GM19043 (cell line): ENCODE results near the gene YDJC.
"Not testable (repeated sequence)": the region's sequence is repeated elsewhere in the genome, so short reads cannot be mapped to it uniquely, and the experiment has no call there.

ENCODE experiments used
- ATAC-seq: cut with Tn5 transposase; IDR thresholded peaks from one replicate; pipeline ENCODE4 v1.9.1; 2021; ENCODE audit warnings: low read depth; ENCODE audit not compliant: unreplicated experiment

The YDJC gene

DNA sequence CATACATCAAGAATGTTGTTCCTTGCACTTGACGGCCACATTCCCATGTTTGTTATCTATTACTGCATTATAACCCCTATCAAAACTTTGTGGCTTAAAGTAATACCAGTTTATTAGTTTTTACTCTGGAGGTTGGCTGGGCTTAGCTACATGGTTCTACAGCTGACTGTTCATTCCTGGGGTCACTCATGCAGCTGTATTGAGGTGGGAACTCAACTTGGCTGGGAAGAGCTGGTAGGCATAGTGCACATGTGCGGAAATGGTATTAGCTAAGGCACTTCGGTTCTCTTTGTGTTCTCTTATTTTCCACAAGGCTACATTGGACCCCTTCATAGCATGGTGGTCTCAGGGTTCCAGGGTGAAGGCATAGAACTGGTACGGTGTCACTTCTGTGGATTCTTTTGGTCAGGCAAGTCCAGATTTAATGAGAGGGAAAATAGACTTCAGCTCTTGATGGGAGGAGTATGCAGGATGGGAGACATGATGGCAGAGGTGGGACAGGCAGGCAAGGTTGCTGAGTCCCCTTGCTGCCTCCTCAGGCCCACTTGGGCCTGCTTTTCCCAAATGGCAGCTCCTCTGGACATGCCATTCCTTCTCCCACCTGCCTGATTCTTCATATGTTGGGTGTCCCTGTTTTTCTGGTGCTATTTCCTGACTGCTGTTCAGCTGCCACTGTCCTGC, 16.1 kb downstream of the YDJC start:
- ATAC-seq, result no peak

DNA sequence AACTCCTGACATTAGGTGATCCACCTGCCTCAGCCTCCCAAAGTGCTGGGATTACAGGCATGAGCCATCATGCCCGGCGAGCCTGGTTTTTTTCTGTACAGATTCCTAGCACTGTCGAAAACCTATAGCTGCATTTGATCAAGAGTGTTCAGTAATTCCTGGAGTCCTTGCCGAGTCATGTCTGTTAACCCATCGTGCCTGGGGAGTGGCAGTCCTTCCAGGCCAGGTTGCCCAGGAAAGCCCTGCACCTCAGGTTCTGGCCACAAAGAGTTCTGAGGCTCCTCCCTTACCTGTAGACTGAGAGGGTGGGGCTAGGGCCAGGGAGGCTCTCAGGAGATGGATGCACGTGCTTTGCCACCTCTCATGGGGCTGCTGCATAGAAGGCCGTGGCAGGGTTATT, 17.0 kb downstream of the YDJC start:
- no peak for ATAC-seq

DNA sequence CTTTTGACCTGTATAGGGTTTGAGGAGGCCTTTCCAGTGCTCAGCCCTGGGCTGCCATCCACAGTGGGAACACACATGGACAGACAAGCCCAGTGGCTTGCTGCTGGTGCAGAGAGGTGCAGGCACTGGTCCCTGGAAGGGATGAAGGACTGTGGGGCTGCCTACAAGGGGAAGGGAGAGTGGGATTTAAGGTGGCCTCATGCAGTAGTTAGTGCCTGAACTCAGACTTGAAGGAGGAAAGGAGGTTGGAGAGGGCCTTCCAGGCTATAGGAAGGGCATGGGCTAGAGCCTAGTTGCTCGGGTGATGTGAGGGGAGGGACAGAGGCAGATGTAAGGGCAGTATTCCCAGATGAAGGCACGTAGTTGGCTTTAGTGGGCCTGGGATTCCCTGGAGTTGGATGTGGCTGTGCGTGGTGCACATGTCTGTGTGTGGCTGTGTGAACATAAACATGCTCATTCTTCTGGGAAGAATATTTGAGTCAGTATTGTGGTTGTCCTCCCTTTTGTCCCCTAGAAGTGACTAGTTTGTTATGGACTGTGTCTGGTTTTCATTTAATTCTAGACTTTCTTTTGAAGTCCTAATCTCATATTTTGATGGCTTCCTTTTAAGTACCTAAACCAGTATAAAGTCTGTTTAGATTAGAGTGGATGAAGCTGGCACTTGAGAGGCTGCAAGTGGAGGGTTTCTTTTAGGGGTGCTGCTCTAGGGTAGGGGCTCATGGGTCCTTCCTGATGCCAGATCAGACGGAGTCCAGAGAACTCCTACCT, 18.4 kb downstream of the YDJC start:
- ATAC-seq, result no peak

DNA sequence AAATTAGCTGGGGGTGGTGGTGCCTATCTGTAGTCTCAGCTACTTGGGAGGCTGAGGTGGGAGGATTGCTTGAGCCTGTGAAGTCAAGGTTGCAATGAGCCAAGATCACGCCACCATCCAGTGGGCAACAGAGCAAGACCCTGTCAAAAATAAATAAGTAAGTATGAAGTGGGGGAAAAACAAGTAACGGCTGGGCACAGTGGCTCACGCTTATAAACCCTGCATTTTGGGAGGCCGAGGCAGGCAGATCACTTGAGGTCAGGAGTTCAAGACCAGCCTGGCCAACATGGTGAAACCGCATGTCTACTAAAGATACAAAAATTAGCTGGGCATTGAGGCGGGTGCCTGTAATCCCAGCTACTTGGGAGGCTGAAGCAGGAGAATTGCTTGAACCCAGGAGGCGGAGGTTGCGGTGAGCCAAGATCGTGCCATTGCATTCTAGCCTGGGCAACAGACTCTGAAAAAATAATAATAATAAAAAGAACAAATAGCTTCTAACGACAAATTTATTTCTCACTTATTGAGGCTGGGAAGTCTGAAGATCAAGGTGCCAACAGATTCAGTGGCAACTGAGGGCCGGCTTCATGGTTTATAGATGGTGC, 20.2 kb downstream of the YDJC start:
- not testable (repeated sequence) for ATAC-seq

DNA sequence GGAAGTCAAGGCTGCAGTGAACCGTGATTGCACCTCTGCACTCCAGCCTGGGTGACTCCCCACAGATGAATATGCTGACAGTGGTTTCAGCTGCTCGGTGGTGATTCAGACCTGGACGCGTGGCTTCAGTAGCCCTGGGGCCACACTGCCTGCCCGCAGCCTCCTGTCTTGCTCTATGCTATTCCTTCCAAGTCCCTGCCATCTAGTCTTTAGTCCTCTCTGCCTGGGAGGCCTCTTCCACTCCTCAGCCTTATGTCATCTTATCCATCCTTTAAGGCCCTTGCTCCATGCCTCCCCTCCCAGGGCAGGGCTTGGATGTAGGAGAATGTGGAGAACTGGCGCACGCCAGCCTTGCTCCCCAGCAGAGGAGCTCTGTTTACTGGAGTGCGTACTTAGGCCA, 23.0 kb downstream of the YDJC start:
- no peak for ATAC-seq

DNA sequence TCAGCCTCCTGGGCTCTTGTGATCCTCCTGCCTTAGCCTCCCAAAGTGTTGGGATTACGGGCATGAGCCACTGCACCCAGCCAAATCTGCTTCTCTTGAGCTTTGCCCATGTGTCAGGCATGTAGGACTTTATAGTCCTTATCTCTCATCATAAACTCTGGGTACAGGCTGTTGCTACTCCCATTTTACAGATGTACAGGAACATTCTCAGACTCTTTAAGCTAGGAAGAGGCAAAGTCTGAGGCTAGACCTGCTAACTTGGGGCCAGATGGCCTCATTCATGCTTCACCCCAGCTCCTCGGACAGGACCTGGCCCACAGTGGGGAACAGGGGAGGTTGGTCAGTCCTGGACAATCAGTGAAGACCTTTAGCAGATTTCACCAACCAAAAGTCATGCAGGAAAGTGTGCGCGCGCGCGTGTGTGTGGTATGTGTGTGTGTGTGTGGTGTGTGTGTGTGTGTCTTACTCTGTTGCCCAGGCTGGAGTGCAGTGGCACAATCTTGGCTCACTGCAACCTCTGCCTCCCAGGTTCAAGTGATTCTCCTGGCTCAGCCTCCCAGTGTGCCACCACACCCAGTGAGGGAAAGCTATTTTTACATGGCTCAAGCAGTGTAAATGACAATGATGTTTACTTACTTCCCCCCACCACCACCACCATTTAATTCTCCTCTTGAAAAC, 23.8 kb downstream of the YDJC start:
- no peak for ATAC-seq

DNA sequence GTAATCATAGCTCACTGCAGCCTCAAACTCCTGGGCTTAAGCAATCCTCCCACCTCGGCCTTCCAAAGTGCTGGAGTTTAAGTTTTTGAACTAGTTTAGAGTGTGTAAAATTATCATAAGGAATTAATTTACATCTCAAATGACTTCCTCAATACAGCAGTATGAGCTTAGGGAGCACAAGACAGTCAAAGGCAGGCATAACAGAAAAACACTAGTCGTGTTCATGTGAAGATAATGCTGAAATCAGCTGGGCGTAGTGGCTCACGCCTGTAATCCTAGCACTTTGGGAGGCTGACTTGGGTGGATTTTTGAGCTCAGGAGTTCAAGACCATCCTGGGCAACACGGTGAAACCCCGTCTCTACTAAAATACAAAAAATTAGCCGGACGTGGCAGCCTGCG, 25.8 kb downstream of the YDJC start:
- ATAC-seq, result no peak

DNA sequence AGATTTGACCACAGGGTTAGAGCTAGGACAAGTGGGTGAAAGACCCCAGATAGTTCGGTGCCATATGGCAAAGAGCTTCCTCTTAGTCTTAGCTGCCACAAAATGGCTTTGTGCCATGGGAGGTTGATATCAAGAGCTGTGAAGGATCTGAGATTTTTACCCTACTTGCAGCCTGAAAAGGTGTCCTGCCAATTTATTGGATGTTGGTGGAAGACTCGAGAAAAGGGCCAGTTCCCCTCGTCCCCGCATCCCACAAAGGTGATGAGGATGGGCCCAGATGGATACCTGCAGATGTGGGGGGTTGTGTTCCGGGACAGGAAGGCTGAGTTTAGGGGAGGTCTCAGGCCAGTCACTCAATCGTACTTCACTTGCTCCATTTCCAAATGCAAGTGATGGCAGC, 27.2 kb downstream of the YDJC start:
- no peak for ATAC-seq

DNA sequence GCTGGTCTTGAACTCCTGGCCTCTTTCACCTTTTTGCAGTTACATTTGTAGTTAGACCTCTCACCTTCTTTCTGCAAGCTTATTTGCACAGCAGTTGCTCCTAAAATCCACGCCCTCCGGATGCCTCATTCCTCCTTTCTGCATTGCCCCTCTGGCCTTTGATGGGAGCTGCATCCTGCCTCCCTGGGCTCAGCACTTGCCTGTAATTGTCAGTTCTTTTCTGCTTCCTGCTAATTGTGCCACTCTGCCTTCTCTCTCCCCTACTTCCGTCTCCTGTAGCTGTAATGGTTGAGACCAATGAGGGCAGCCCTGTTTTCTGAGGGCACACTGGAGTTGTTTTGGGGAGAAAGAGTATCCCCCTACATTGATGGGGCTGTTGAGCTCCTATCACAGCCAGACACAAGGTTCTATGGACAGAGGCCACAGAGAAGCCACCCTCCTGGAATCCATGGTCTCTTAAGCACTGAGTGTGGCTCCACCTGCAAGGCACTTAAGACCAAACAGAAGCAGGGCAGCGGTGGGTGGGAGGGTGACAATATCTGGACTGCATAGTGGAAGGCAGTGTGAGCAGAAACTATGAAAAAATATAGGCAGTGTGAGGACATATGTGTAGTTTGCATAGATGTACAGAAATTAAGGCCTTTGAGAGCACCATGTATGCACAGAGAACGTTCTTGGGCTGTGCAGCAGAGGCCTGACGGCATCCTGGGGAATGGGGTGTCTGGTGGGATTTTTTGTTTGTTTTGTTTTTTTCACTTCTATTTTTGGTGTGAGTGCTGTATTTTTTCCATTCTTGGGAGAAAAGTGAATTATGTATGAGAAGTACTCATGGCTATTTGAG, 30.5 kb downstream of the YDJC start:
- ATAC-seq, result no peak

DNA sequence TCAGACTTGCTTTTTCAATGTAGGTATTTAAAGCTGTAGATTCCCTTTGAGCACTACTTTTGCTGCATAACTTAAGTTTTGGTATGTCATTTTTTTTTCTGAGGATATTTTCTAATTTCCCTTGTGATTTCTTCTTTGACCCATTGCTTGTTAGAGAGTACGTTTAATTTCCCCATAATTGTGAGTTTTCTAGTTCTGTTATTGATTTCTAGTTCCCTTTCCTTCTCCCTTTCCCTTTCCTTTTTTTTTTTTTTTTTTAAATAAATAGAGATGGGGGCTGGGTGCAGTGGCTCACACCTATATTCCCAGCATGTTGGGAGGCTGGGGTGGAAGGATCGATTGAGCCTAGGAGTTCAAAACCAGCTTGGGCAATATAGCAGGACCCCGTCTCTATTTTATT, 31.5 kb downstream of the YDJC start:
- no peak for ATAC-seq

DNA sequence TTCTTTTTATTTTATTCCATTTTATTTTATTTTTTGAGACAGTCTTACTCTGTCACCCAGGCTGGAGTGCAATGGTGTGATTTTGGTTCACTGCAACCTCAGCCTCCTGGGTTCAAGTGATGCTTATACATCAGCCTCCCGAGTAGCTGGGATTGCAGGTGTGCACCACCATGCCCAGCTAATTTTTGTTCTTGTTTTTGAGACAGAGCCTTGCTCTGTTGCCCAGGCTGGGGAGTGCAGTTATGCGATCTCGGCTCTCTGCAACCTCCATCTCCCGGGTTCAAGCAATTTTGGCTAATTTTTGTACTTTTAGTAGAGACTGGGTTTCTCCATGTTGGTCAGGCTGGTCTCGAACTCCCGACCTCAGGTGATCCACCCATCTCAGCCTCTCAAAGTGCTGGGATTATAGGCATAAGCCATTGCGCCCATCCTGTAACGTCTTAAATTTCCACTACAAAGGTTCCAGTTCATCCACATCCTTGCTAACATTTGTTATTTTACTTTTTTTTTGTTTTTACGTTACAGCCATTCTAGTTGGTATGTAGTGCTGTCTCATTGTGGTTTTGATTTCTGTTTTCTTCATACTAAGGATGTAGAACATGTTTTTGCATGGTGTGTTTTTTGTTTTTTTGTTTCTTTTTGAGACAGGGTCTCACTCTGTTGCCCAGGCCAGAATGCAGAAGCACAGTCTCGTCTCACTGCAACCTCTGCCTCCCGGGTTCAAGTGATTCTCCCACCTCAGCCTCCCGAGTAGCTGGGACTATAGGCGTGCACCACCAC, 33.3 kb downstream of the YDJC start:
- ATAC-seq, result not testable (repeated sequence)

DNA sequence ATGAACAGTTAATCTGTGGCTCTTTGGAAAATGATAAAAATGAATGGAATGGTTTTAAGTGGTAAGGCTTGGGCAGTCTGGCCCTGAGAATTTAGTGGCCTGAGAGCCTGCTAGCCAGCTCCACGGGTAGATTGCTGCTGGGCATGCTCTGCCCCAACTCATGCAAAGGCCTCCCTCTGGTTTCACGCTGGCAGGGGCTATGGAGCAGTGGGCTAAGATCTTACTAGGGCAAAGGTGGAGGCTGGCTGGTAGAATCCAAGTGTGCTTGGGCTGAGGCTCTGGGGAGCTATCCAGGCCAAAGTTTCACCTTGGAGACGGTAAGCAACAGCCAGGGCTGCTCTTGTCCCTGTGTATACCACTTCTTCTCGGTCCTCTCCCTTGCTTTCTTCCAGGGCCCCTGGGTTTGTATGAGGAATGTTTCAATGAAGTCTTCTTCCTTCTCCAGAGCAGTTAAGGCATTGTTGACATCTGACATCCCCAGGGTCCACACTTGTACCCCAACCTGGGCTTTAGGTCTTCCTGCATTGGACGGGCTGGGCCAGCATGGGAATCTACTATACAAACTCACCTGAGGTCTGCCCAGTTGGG, 34.9 kb downstream of the YDJC start:
- no peak for ATAC-seq

DNA sequence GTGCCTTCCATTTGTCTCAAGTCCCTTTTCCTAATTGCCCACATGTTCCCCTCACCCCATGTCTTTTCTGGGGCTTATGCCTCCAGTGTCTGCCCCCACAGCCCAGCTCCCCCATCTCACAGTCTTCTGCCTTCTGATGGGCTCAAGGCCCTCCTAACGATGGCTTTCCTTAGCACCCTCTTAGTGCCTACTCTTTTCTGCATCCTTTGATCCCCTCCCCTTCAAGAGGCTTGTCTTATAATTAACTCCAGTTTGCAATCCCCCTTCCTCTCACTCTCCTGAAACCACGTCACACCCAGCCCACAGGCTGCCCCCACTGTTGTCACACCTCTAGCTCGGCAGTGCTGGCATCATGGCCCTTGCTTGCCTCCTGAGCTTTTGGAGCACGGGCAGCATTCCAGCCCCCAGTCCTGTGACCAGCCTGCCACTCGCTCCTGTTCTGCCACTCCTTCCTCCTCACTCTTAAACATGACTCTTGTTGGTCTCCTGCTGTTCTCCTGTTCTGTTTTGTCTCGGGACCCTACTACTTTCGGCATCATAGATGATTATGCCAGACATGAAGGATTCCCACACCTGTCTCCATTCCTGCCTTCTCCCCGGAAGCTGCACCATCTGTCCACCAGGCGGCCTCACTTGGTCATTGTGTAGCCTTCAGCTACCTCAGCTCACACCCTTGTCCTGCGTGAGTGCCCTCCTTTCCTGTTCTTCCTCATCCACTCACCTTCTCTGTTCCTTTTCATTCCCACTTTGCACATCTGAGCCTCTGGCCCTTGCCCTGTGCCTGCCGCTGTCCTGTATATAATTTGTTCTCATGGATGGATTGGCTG, 36.2 kb downstream of the YDJC start:
- no peak for ATAC-seq

DNA sequence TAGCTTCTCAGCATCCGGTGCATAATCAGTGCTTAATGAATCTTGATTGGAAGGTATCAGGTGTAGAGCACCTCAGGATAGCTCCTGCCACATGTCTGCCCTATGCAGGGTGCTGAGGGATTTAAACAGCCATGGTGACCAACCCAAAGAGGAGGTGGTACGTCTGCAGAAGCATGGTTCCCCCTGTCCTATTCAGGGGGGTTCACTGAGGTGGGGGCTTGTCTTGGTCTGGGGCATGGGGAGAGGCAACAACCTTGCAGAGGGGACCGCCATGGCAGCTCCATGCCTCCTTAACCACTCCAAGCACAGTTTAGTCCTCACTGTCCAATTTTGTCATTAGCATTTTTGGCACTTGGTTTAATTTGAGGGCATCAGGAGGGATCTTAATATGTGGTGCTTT, 37.4 kb downstream of the YDJC start:
- ATAC-seq, result no peak

DNA sequence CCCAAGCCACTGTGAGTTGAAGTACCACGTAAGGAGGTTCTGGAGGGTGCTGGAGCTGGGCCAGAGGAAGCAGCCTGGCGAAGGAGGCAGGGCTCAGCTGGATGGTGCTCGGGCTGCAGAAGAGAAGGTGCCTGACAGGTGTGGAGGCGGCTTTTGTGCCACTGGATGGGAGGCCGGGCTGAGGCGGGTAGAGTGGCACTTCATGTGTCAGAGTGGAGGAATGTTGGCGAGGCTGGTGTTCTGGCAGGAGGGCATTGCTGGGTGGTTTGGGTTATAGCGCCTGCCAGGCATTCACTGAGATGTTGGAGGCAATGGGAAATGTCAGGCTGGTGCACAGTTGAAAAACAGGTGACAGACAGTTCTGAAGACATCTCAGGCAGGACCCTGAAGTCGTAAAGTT, 38.1 kb downstream of the YDJC start:
- ATAC-seq, result no peak

DNA sequence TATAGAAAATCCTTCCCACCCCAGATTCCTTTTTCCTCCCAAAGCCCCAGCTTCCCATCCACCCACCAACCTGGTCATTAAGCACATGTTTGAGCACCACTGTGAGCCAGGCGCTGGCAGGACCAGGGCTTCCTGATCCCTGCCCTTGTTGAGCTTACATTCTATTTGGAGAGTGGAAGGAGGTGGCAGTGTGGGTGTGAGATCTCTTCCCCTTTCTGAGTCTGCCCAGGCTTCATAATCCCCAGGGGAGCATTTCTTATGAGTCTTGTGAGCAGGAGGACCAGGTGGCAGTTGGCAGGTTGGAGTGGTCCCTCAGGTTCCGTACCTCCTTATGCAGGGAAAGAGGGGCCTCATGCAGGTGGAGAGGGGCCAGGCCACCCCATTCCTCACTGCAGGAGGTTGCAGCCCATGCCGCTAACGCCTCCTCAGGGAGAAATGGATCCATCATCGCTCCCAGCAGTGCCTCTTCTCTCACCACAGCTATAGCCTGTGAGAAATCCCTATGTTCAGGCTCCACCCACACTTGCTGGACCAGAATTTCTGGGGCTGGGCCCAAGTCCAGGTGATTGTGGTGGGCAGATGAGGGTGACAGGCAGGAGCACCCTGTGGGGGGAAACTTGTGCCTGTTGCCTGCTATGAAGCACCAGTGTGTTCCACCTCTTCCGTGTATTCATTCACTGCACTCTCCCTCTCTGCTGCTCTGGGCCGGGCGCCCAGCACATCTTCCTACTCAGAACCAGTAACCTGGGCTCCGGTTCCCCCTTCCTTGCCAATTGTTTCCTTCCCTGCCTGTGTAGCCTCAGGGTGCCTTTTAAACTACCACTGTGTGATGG, 38.8 kb downstream of the YDJC start:
- ATAC-seq, result no peak

DNA sequence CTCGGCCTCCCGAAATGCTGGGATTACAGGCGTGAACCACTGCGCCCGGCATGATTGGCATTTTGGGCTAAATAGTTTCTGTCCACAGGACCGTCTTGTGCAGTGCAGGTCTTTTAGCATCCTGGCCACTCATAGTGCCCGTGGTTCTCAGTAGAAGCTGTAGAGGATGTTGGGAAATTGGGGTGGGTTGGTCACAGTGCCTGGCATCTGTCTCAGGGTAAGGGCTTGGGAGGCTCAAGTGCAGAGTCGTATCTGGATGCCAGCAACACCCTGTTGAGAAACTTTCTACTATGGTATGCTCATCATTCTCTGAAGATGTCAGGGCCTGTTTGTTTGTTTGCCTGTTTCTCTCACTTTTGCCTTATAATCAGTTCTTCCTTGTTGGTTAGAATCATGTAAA, 40.4 kb downstream of the YDJC start:
- no peak for ATAC-seq
